Measurements from ENCODE around the gene SLC25A33.
A peak's percentile ranks its signal among the peaks of the same experiment; 100 is the strongest.
"Not testable (repeated sequence)": the region's sequence is repeated elsewhere in the genome, so short reads cannot be mapped to it uniquely, and the experiment has no call there.

The SLC25A33 gene

GRCh38 chr1:9539829-9540550 is 725 bp downstream of the SLC25A33 start:
- peak; percentile 89 for DNase-seq

GRCh38 chr1:9542430-9542829 is 3.2 kb downstream of the SLC25A33 start:
- peak; percentile 63 for DNase-seq

GRCh38 chr1:9544926-9545325 is 5.7 kb downstream of the SLC25A33 start:
- no peak for DNase-seq

GRCh38 chr1:9549955-9550546 is 10.8 kb downstream of the SLC25A33 start:
- no peak for DNase-seq

GRCh38 chr1:9551984-9552383 is 12.7 kb downstream of the SLC25A33 start:
- no peak for DNase-seq

- DNase-seq = no peak
These were observed 14.5 kb downstream of the SLC25A33 start for GRCh38 chr1:9553736-9554144.

GRCh38 chr1:9555942-9556341 is 16.7 kb downstream of the SLC25A33 start:
- DNase-seq = no peak

- no peak for DNase-seq
These were observed 18.4 kb downstream of the SLC25A33 start for GRCh38 chr1:9557624-9558023.

- DNase-seq = no peak
These were observed 19.1 kb downstream of the SLC25A33 start for GRCh38 chr1:9558271-9558945.

GRCh38 chr1:9558946-9559545 is 19.8 kb downstream of the SLC25A33 start:
- DNase-seq = no peak

GRCh38 chr1:9559673-9560072 is 20.4 kb downstream of the SLC25A33 start:
- no peak for DNase-seq

GRCh38 chr1:9560090-9560489 is 20.8 kb downstream of the SLC25A33 start:
- not testable (repeated sequence) for DNase-seq

GRCh38 chr1:9561429-9561828 is 22.2 kb downstream of the SLC25A33 start:
- peak; percentile 99 for DNase-seq

- DNase-seq = no peak
These were observed 30.0 kb downstream of the SLC25A33 start for GRCh38 chr1:9569267-9569666.

GRCh38 chr1:9570886-9571529 is 31.7 kb downstream of the SLC25A33 start:
- DNase-seq = not testable (repeated sequence)

- no peak for DNase-seq
These were observed 34.5 kb downstream of the SLC25A33 start for GRCh38 chr1:9573723-9574122.

- no peak for DNase-seq
These were observed 36.2 kb downstream of the SLC25A33 start for GRCh38 chr1:9575486-9575885.

- no peak for DNase-seq
These were observed 37.6 kb downstream of the SLC25A33 start for GRCh38 chr1:9576903-9577302.

GRCh38 chr1:9577423-9577822 is 38.2 kb downstream of the SLC25A33 start:
- DNase-seq = no peak

GRCh38 chr1:9580942-9581341 is 41.7 kb downstream of the SLC25A33 start:
- no peak for DNase-seq

GRCh38 chr1:9586147-9586766 is 47.0 kb downstream of the SLC25A33 start:
- no peak for DNase-seq

- peak; percentile 99 for DNase-seq
These were observed 49.4 kb downstream of the SLC25A33 start, which contains the start of gene TMEM201 for GRCh38 chr1:9588551-9589143. TSS of gene TMEM201 (plus strand) at chr1:9588911. CDS start at chr1:9588931, 20 bp downstream.

All from NCI-H510A treated with DMSO at 0.1 percent for 48 hours (cell line).